ENCODE measurements around the gene RIMS3. TPM values are rescaled to one million over a fixed set of nuclear protein-coding genes. Genes with fewer than 3 reads are reported as not detected.

RIMS3 gene
- total RNA-seq, 1 donor from 2014 or later, result 0.81 TPM

Other genes starting within 250 kb of the RIMS3 start
- gene ZFP69B, start 215.2 kb downstream of the RIMS3 start, total RNA-seq, result 1.3 TPM
- gene ZFP69, start 188.4 kb downstream of the RIMS3 start, total RNA-seq, result 1.3 TPM
- 3.1 TPM for gene EXO5, start 156.9 kb downstream of the RIMS3 start, total RNA-seq
- 8.3 TPM for gene ZNF684, start 134.0 kb downstream of the RIMS3 start, total RNA-seq
- gene NFYC, start 26.0 kb upstream of the RIMS3 start, total RNA-seq, result 65.9 TPM
- gene KCNQ4, start 118.1 kb upstream of the RIMS3 start, total RNA-seq, result 2.6 TPM
- 43.6 TPM for gene CITED4, start 196.7 kb upstream of the RIMS3 start, total RNA-seq

Measured in Right ventricle myocardium superior (tissue), 1 donor.